Measurements from ENCODE around the gene DAPK3. TPM values are rescaled to one million over a fixed set of nuclear protein-coding genes. Genes with fewer than 3 reads are reported as not detected.

Gene DAPK3
- total RNA-seq, 1 donor from 2014 or later: 106 TPM

DNA sequence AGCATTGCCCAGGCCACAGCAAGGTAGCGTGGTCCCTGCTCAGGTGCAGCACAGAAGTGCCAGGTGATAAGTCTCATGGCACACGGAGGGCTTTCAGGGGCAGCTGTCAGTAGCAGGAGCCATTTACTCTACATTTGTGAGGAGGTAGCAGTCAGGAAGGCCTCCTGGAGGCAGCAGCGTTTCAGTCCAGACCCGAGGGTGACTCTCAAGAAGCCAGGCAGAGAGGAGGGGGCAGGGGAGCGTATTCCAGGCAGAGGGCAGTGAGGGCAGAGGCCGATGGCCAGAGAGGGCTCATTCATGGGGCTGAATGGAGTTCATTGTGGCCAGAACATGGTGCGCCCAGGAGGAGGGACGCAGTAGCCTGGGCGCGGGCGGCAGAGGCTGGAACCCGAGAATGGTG is 45.6 kb upstream of the DAPK3 start:
- no peak for DNase-seq (ENCODE audit: low spot score, unreplicated experiment)
- H3K27me3 Mint-ChIP-seq: no peaks in the 10 kb centered on the region
- H3K27ac Mint-ChIP-seq: no peak overlapping the region
- H3K9me3 Mint-ChIP-seq (ENCODE audit: low read depth): no peaks in the 10 kb centered on the region
- H3K4me1 Mint-ChIP-seq (ENCODE audit: low read depth): peaks cover 5% of the 10 kb centered on the region
- no peak overlapping the region for H3K4me3 Mint-ChIP-seq (ENCODE audit: low read depth)
- TF ChIP-seq, protein P1, sequence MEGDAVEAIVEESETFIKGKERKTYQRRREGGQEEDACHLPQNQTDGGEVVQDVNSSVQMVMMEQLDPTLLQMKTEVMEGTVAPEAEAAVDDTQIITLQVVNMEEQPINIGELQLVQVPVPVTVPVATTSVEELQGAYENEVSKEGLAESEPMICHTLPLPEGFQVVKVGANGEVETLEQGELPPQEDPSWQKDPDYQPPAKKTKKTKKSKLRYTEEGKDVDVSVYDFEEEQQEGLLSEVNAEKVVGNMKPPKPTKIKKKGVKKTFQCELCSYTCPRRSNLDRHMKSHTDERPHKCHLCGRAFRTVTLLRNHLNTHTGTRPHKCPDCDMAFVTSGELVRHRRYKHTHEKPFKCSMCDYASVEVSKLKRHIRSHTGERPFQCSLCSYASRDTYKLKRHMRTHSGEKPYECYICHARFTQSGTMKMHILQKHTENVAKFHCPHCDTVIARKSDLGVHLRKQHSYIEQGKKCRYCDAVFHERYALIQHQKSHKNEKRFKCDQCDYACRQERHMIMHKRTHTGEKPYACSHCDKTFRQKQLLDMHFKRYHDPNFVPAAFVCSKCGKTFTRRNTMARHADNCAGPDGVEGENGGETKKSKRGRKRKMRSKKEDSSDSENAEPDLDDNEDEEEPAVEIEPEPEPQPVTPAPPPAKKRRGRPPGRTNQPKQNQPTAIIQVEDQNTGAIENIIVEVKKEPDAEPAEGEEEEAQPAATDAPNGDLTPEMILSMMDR (IDR thresholded peaks at IDR 0.05; ENCODE audit: unreplicated experiment): no peak
- peaks cover 6% of the 10 kb centered on the region for H3K36me3 Mint-ChIP-seq (ENCODE audit: insufficient read depth)

DNA sequence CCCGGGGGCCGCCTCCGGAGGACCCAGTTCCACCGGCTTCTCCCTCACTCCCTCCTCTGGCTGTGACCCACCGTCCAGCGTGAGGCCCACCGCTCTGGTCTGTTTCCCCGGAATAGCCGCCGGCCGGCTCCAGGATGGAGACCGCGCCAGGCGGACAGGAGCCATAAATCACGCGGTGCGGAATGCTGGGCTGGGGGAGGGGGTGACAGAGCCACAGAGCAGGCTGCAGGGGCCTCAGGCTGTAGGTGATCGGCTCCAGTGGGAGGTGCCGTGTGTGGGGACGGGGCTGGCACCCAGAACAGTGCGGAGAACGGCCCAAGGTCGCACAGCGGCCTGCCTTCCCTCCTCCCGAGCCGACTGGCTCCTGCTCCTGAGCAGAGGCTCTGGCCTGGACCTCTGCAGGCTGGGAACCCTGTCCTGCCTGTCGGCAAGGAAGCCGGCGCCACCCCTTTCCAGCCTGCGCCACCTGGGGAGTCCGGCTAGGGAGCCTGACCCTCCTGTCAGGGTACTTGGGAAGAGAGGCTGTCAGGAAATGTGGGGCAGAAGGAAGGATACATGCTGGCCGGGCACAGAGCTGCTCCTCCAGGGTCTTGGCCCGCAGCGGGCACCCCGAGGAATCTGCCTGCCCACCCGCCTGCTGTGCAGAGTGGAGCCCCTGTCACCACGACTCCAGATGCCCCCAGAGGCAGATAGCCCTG is 45.0 kb upstream of the DAPK3 start:
- Mint-ChIP-seq H3K4me1 (ENCODE audit: low read depth) (peaks cover 9% of the 10 kb centered on the region), H3K27ac (no peak overlapping the region), H3K36me3 (ENCODE audit: insufficient read depth) (peaks cover 4% of the 10 kb centered on the region), H3K27me3 (no peaks in the 10 kb centered on the region), H3K4me3 (ENCODE audit: low read depth) (no peak overlapping the region), H3K9me3 (ENCODE audit: low read depth) (no peaks in the 10 kb centered on the region)
- TF ChIP-seq, protein P1 (IDR thresholded peaks at IDR 0.05; ENCODE audit: unreplicated experiment): no peak
- DNase-seq (ENCODE audit: low spot score, unreplicated experiment): no peak

DNA sequence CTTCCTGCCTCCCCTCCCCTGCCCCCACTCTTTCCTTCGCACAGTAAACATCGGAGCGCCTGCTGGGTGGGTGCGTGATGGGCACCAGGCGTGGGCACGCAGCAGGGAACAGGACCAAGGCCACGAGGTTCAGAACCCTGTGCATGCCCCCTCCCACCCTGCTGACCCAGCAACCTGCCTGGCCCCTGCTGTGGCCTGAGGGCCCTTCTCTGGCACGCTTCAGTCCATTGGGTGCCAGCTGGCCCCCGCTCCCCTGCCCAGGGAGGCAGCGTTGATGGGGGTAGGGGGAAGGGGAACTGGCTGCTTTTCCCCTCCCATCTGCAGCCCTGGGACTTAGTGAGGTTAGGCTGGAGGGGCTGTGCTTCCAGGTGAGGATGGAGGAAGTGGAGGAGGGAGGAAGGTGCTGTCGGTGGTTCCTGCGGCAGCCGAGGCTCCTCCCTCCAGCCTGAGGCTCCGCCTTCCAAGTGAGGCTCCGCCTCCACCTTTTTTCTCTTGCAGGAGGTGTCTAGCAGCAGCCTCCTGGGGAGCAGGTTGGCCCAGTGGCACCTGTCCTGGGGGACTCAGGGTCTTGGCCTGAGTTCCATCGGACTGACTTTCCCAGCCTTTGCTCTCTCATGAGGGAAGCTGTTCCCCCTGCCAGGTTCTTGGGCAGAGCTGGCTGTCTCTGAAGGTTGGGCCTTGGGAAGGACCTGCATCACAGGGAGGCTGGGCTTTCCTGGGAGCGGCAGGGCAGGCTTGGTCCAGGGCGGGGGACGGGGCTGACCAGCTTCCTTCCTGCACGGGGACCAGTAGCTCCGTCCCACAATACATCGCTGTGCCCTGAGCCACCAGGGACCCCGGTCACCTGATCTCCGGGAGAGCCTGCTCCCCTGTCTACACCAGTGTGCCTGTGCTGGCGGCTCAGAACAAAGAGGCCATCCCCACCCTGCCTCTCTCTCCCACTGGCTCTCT is 43.9 kb upstream of the DAPK3 start:
- DNase-seq (ENCODE audit: low spot score, unreplicated experiment): no peak
- Mint-ChIP-seq H3K27me3 (no peaks in the 10 kb centered on the region), H3K4me3 (ENCODE audit: low read depth) (no peak overlapping the region), H3K36me3 (ENCODE audit: insufficient read depth) (peaks cover 4% of the 10 kb centered on the region), H3K9me3 (ENCODE audit: low read depth) (no peaks in the 10 kb centered on the region), H3K27ac (no peak overlapping the region), H3K4me1 (ENCODE audit: low read depth) (peaks cover 9% of the 10 kb centered on the region)
- TF ChIP-seq, protein P1 (IDR thresholded peaks at IDR 0.05; ENCODE audit: unreplicated experiment): no peak

DNA sequence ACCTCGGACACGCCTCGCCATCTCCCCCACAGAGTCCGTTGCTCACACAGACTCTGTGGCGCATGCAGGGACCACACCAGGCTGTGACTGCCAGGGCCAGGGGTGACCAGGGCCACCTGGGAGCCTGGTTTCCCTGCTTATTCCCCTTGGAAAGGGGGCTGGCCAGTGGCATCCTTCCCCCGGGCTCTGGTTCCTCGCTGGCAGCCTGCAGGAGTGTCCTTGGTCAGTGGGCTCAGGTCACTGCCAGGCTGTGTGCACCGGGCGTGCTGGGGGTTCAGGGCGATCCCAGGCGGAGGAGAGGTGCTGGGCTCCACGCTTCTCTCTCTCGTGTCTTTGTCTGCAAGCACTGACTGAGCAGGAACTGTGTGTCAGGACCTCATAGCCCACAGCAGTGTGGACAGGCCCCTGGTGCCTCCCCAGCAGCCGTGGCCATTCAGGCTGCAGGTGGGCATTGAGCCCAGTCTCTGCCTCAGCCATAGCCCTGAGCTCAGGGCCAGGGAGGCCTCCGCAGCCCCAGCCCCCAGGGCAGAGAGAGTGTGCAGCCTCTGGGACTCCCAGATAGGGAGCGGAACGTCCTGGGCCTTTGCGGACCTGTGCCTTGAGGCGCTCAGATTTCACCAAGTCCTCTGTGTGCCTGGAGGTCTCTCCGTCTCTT is 43.1 kb upstream of the DAPK3 start:
- no peak for DNase-seq (ENCODE audit: low spot score, unreplicated experiment)
- TF ChIP-seq, protein P1 (IDR thresholded peaks at IDR 0.05; ENCODE audit: unreplicated experiment): no peak
- Mint-ChIP-seq H3K27me3 (no peaks in the 10 kb centered on the region), H3K4me1 (ENCODE audit: low read depth) (peaks cover 16% of the 10 kb centered on the region), H3K36me3 (ENCODE audit: insufficient read depth) (peaks cover 4% of the 10 kb centered on the region), H3K27ac (no peak overlapping the region), H3K4me3 (ENCODE audit: low read depth) (no peak overlapping the region), H3K9me3 (ENCODE audit: low read depth) (no peaks in the 10 kb centered on the region)

Data from progenitor cell of endocrine pancreas (in vitro differentiated cells).